GM21515 (cell line): ENCODE measurements around the gene CTNNA2.

Experiments used
- ATAC-seq: cut with Tn5 transposase; IDR thresholded peaks from one replicate; pipeline ENCODE4 v1.9.1; 2021; ENCODE audit not compliant: unreplicated experiment

Gene CTNNA2

DNA sequence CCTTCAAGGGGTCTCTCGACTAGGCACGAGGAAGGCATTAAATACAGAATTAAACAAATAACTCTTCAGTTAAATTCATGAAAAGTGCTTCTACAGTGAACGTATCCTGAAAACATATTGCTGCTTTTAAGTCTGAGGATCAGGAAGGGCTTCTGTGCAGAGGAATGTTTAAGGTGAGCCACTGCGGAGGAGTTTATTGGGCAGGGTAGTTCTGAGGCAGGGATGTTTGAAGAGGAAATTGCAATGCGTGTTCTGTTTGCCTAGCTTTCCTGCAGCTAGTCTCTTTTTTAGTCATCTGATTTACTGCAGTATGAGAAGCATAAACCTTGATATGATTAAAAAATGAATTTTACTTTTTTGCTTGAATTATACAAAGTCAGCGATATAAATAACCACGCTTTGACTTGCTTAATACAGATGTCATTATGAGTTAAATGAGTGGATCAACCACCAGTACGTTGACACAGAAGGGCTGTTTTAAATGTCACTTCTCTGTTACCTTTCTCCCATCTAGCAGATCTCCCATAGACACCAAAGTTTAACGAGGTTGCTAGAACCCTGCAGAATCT is 98.7 kb downstream of the CTNNA2 start:
- ATAC-seq = no peak

- ATAC-seq = no peak
Observed at GRCh38 chr2:79612999-79613398, 100.1 kb downstream of the CTNNA2 start.

- no peak for ATAC-seq
Observed at GRCh38 chr2:79619442-79619841, 106.6 kb downstream of the CTNNA2 start.

GRCh38 chr2:79619976-79620375 is 107.1 kb downstream of the CTNNA2 start:
- no peak for ATAC-seq

- ATAC-seq = no peak
Observed at GRCh38 chr2:79620679-79621078, 107.8 kb downstream of the CTNNA2 start.

- ATAC-seq = no peak
Observed at GRCh38 chr2:79621252-79621651, 108.4 kb downstream of the CTNNA2 start.

DNA sequence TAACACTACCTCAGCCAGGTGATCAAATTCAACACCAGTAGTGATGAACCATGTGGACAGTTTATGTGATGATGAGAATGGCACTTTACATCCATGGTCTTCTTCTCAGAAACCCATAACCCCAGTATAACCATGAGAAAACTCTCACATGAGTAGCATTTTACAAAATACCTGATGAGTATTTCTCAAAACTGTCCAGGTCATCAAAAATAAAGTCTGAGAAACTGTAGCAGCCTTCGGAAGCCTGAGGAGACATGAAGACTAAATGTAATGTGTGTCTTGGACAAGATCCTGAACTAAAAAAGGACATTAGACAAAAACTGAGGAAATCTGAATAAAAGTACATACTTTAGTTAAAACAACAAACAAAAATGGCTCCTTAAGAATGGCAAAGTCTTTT is 108.9 kb downstream of the CTNNA2 start:
- ATAC-seq = no peak

DNA sequence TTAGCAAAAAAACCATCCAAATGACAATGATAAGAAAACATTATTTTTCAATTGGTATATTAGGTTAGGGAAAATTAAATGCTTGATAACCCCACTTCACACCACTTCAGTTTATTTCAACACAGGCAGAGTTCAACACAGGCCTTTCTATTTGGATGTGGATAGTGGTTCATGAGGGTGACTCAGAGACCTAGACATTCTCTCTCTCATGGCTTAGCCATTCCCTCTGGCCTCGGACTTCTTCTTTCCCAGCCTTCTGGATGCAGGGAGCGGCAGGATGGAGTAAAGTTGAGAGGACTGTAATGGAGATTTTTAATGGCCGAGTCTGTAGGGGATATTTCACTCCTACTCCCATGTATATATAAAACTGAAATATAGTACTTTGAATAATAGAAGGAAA is 109.7 kb downstream of the CTNNA2 start:
- no peak for ATAC-seq

GRCh38 chr2:79627237-79627636 is 114.4 kb downstream of the CTNNA2 start:
- ATAC-seq = no peak

GRCh38 chr2:79630060-79630459 is 117.2 kb downstream of the CTNNA2 start:
- ATAC-seq = no peak

DNA sequence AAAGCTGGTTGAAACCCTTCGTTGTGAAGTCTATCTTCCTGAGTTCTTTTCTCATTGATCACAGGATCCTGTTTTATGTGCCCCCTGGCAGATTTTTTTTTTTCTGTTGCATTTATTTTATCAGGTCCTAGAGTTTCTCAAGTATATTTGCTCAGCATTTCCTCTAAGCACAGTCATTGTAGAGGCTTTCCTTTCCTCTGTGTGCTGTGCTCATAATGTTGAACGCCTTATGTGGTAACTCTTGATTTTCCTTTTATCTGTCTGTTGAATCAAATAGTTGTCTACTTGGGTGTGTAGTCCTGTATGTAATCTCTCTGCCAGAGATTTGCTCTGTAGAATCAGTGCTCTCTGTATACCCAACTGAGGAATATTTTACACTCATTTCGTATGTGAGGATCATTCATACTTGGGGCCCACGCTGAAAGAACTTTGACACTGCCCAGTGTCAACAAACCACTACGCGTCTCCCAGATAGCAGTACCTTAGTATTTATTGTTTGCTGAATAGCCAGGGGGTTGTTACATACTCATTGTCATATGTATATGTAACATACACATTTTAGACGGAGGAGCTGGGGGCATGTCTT is 118.2 kb downstream of the CTNNA2 start:
- no peak for ATAC-seq

DNA sequence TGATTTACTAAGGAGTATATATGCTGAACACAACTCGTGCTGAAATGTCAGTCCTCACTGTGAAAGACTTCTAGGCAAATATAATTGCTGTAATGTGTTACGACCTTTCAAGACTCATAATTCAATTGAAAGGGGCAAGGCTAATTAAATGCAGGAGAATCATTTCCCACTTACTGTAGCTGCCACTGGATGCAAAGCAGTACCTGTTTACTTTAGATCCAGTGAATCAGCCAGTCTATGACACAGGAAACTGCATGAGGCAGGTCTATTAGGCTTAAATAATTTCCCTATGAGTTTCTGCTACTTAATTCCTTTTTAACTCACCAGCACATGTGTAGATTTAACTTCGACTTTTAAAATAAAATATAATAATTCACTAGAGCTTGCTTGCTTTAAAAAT is 125.6 kb downstream of the CTNNA2 start:
- no peak for ATAC-seq

DNA sequence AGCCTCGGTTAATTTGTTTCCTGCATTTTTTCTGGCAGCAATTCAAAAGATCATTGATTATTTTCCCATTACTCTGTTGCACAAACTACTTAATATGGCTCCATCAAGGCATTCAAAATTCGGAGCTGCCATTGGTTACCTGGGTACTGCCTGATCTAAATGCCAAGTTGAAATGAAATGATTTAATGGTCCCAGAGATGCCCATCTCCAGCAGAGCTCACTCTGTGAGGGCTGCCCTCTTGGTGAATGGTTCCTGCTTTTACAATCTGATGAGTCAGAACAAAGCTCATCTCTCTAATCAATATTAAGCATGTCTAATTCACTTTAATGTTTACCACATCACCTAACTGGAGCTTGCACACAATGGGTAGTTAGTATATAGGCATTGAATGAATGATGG is 126.1 kb downstream of the CTNNA2 start:
- no peak for ATAC-seq

- ATAC-seq = no peak
Observed at GRCh38 chr2:79640001-79640400, 127.2 kb downstream of the CTNNA2 start.

DNA sequence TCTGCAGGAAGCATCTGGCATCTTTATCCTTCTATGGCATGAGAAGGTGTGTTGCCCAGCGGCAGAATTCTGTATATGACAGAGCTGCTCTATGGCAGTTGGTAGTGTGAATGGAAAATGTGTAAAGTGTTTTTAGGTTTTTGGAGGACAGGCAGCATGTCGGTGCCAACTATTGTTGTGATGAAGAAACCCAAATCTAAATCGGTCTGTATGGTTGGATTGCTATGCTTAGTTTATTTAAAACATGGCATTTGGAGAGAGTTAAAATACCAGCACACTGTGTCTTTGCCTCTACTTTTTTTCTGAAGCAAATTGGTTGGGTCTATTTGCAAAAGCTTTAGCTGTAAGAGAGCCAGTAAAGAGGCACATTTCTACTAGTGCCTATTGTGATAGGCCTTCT is 136.7 kb downstream of the CTNNA2 start:
- ATAC-seq = no peak

DNA sequence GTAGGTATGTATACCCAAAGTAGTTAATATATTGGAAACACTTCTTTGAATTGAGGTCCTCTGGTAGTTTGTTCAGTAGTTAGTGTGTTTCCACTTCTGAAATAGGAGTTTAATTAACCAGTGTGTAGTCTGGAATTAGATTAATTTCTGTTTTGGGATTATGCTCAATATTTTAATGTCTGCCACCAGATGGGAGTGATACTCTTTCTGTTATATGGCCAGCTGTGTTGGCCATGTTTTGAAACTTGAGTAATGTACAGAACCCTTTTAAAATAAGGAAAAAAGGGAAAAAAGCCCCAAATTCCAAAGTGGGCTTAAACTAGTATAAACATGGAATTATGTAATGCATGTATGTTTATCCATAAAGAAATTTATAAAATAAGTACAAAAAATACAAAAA is 147.7 kb downstream of the CTNNA2 start:
- no peak for ATAC-seq

DNA sequence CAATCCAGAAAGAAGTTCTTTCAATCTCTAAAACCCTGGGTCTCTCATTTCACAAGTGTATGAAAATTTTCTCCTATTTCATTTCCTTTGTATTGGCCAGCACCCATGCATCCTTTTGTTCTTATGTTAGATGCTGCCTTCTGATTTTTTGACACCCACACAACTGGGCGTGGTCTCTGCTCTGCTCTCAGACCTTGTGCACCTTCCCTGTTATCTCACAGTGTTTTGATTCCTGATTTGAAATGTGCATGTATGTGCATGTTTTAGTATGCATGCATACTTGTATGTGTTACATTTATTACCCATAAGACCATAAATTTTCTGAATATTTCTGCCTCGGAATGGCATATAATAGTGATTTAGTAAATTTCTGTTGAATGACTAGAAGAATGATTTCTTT is 152.2 kb downstream of the CTNNA2 start:
- no peak for ATAC-seq

DNA sequence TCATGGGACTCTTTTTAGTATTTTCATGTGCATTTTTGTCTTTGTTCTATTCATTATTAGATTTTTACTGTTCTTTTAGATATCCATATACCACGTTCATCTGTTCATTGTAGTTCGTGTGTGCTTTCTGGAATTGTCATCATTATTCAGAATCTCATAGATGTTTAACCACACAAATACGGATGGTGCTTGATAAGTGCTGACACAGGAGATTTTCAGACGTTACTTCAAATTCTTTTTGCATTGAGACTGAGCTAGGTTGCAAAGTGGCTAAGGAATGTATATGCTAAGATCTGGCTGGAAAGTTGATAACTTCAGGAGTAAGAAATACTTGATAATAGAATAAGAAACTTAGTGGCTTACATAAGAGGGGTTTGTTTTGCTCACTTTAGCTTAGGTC is 153.6 kb downstream of the CTNNA2 start:
- no peak for ATAC-seq

DNA sequence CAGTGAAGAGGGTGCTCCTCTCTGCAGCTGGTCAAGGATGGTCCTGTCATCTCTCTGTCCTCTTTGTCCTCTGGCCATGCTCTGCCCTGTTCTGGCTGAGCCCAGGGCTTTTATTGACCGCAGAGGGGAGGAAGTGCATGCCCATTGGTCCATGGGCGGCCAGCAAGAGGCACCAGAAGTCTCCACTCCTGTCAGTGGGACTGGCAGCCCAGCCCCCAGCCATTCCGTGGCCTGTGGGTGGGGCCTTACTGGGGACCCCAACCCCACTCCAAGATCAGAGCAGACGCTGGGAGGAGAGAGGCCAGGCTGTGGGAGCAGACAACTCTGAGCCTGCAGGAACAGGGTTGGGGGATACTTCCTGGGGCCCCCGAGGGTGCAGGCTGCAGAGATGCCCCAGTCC is 156.9 kb downstream of the CTNNA2 start:
- no peak for ATAC-seq

- no peak for ATAC-seq
Observed at GRCh38 chr2:79670198-79670597, 157.3 kb downstream of the CTNNA2 start.

GRCh38 chr2:79686884-79687283 is 174.0 kb downstream of the CTNNA2 start:
- ATAC-seq = no peak

DNA sequence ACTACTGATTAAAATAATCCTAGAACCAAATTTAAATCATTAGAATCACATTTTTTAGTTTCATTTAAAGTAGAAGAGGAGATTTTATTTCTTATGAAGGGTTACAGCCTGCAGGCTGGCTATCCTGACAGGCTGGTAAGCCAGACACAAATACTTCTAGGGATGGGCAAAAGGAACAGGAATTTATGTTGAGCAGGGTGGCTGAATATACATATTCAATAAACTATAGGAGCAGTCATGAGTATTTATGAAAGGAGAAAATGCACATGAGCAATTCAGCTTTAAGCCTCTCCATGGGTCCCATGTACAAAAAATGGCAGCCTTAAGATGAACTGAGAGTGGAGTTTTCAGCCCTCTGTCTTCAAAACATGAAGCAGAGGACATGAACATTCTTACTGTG is 182.4 kb downstream of the CTNNA2 start:
- ATAC-seq = no peak

GRCh38 chr2:79697200-79697599 is 184.3 kb downstream of the CTNNA2 start:
- ATAC-seq = no peak
